DOHH2 (cell line): ENCODE results near the gene ZFHX3.

ENCODE experiments used
- H3F3A ChIP-seq: fragments of 200-600 bp; sonication (generic), shearing (Covaris generic); 2 replicates; pipeline ENCODE4 v1.6.0; 2016; ENCODE audit warnings: antibody characterized with exemption, mild to moderate bottlenecking; ENCODE audit not compliant: control insufficient read depth, insufficient read depth
- H3K27ac ChIP-seq: fragments of 200-600 bp; sonication (generic); 2 replicates; pipeline ENCODE4 v1.5.1; 2014; ENCODE audit warnings: low read depth, mild to moderate bottlenecking, low read length, moderate library complexity
- H3K27me3 ChIP-seq: fragments of 200-600 bp; sonication (generic); 2 replicates; pipeline ENCODE4 v1.6.1; 2014; ENCODE audit warnings: mild to moderate bottlenecking, low read length, mixed read lengths; ENCODE audit not compliant: control insufficient read depth
- H3K36me3 ChIP-seq: fragments of 200-600 bp; sonication (generic); 2 replicates; pipeline ENCODE4 v1.6.1; 2014; ENCODE audit warnings: mild to moderate bottlenecking, low read length, moderate library complexity, mixed read lengths; ENCODE audit not compliant: control insufficient read depth
- H3K4me1 ChIP-seq: fragments of 200-600 bp; sonication (generic); 2 replicates; pipeline ENCODE4 v1.6.1; 2014; ENCODE audit warnings: mild to moderate bottlenecking, low read length, mixed read lengths; ENCODE audit not compliant: control insufficient read depth
- H3K4me2 ChIP-seq: fragments of 200-600 bp; sonication (generic); 2 replicates; pipeline ENCODE4 v1.6.0; 2014; ENCODE audit warnings: mild to moderate bottlenecking, low read length, moderate library complexity
- H3K4me3 ChIP-seq: fragments of 200-600 bp; sonication (generic); 2 replicates; pipeline ENCODE4 v1.5.1; 2014; ENCODE audit warnings: mild to moderate bottlenecking, low read length, mixed read lengths
- H3K79me2 ChIP-seq: fragments of 200-600 bp; sonication (generic); 2 replicates; pipeline ENCODE4 v1.6.1; 2014; ENCODE audit warnings: mild to moderate bottlenecking, low read length, mixed read lengths; ENCODE audit not compliant: control insufficient read depth
- H3K9me2 ChIP-seq: fragments of 200-600 bp; sonication (generic); replicated peaks from 2 replicates; pipeline ENCODE4 v1.6.1; 2014; ENCODE audit warnings: mild to moderate bottlenecking, low read length, mixed read lengths; ENCODE audit not compliant: control insufficient read depth
- H3K9me3 ChIP-seq: fragments of 200-600 bp; sonication (generic); 2 replicates; pipeline ENCODE4 v1.6.1; 2014; ENCODE audit warnings: antibody characterized with exemption, low read length, mixed read lengths; ENCODE audit not compliant: control insufficient read depth, insufficient read depth
- H4K20me1 ChIP-seq: fragments of 200-600 bp; sonication (generic); 2 replicates; pipeline ENCODE4 v1.6.0; 2014; ENCODE audit warnings: low read depth, mild to moderate bottlenecking, antibody characterized with exemption, low read length, moderate library complexity; ENCODE audit not compliant: control insufficient read depth, insufficient read depth
- EZH2phosphoT487 ChIP-seq: fragments of 200-600 bp; sonication (generic); IDR thresholded peaks from 2 replicates; pipeline ENCODE4 v1.6.1; 2017; ENCODE audit warnings: borderline replicate concordance, mild to moderate bottlenecking, antibody characterized with exemption, low read length, moderate library complexity, mixed read lengths
- TF ChIP-seq, protein P1 (sequence below): fragments of 200-600 bp; sonication (generic); IDR thresholded peaks from one replicate; pipeline ENCODE4 v1.5.1; 2014; ENCODE audit warnings: antibody characterized with exemption, mild to moderate bottlenecking, low read depth, low read length; ENCODE audit not compliant: poor library complexity, severe bottlenecking

ZFHX3 gene

DNA sequence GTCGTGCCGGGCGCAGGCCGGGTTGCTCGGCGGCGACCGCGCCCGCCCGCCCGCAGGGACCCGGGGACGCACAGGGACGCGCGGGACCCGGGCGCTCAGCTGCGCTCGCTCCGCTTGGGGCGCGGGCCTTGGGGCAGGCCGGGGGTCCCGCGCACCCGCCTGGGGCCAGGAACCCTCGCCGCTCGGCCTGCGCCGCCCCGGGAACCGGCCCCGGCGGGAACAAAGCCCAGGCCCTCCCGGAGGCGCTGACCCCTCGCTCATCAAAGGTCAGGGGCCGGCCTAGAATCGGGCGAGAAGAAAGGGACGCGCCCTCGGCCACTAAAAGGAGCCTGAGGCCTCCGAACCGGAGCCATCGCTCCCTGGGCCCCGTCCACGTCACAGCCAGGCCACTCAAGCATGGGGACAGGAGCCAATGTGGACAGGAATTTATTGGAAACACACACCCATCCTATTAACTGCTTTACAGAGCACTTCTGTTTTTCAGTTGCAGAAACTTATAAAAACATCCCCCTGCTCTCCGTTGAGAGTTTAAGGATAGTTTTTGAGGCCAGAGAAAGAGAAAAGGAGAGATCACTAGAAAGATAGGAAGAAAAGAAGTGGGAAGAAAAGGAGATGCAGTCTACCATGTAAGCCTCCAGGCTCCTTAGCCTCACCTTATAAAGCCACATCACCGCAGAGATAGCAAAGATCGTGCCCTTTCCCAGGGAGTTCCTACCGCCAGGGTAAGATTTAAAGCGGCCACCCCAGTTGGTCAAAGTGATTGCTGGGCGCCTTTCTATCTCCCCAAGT is 558 bp upstream of the ZFHX3 start:
- Histone ChIP-seq H3K4me2 (peak overlapping the region; percentile 95), H3K27me3 (peaks cover 19% of the 10 kb centered on the region), H3K4me1 (peaks cover 42% of the 10 kb centered on the region), H3F3A (peaks cover 13% of the 10 kb centered on the region; the same call in 1 of the 2 replicates), H3K9me2 (no peaks in the 10 kb centered on the region), H4K20me1 (peaks cover 19% of the 10 kb centered on the region), H3K79me2 (peaks cover 81% of the 10 kb centered on the region), H3K9me3 (no peaks in the 10 kb centered on the region), H3K27ac (no peak overlapping the region), H3K4me3 (peak overlapping the region; percentile 75), H3K36me3 (no peaks in the 10 kb centered on the region)
- TF ChIP-seq EZH2phosphoT487 = no peak
- TF ChIP-seq, protein P1, sequence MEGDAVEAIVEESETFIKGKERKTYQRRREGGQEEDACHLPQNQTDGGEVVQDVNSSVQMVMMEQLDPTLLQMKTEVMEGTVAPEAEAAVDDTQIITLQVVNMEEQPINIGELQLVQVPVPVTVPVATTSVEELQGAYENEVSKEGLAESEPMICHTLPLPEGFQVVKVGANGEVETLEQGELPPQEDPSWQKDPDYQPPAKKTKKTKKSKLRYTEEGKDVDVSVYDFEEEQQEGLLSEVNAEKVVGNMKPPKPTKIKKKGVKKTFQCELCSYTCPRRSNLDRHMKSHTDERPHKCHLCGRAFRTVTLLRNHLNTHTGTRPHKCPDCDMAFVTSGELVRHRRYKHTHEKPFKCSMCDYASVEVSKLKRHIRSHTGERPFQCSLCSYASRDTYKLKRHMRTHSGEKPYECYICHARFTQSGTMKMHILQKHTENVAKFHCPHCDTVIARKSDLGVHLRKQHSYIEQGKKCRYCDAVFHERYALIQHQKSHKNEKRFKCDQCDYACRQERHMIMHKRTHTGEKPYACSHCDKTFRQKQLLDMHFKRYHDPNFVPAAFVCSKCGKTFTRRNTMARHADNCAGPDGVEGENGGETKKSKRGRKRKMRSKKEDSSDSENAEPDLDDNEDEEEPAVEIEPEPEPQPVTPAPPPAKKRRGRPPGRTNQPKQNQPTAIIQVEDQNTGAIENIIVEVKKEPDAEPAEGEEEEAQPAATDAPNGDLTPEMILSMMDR = no peak

DNA sequence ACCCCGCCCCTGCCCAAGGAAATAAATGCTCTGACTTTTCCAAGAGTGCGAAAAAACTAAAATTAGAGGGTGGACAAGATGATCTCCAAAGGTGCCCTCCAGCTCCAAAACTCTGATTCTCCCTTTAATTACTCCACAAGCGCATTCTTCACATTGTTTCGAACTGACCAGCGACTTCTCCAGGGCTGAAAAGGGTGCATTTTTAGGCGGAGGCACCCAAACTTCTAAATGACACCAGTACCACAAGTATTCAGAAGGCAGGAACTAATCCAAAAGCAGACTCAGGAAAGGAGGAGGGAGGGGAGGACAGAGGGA is 750 bp downstream of the ZFHX3 start:
- H3K27ac ChIP-seq = no peak overlapping the region
- peak overlapping the region; percentile 75 for H3K4me3 ChIP-seq
- H3K4me1 ChIP-seq = peaks cover 40% of the 10 kb centered on the region
- no peaks in the 10 kb centered on the region for H3K9me3 ChIP-seq
- H3K79me2 ChIP-seq = peaks cover 82% of the 10 kb centered on the region
- no peaks in the 10 kb centered on the region for H3K36me3 ChIP-seq
- H3F3A ChIP-seq = peaks cover 11% of the 10 kb centered on the region; the same call in 1 of the 2 replicates
- H3K27me3 ChIP-seq = peaks cover 19% of the 10 kb centered on the region
- no peaks in the 10 kb centered on the region for H3K9me2 ChIP-seq
- no peak for TF ChIP-seq EZH2phosphoT487
- TF ChIP-seq, protein P1 = no peak
- H3K4me2 ChIP-seq = peak overlapping the region; percentile 95
- peaks cover 22% of the 10 kb centered on the region for H4K20me1 ChIP-seq

DNA sequence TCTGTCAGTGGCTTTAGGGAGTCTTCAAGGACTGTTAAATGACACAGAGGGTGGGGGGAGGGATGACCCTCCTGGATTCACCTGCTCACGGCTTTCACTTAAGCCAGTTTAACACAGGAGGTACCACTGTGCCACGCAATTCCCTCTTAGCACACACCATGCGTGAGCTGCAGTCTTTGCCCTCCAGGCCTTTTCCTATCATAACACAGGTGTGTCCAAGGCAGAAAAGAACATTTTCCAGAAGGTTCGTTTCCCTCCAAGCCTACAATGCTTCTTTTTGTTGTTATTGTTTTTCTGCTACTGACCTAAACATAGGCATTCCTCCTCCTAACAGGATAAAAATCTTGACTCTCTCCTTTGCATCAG is 1.1 kb downstream of the ZFHX3 start:
- no peaks in the 10 kb centered on the region for H3K36me3 ChIP-seq
- TF ChIP-seq, protein P1 = no peak
- TF ChIP-seq EZH2phosphoT487 = no peak
- no peaks in the 10 kb centered on the region for H3K9me2 ChIP-seq
- H3K4me2 ChIP-seq = no peak overlapping the region
- H3K79me2 ChIP-seq = peaks cover 80% of the 10 kb centered on the region
- no peaks in the 10 kb centered on the region for H3K9me3 ChIP-seq
- H3K27ac ChIP-seq = no peak overlapping the region
- H4K20me1 ChIP-seq = peaks cover 22% of the 10 kb centered on the region
- peaks cover 11% of the 10 kb centered on the region; the same call in 1 of the 2 replicates for H3F3A ChIP-seq
- H3K4me1 ChIP-seq = peaks cover 39% of the 10 kb centered on the region
- no peak overlapping the region for H3K4me3 ChIP-seq
- peaks cover 19% of the 10 kb centered on the region for H3K27me3 ChIP-seq
